Panc1 (cell line): Measurements from ENCODE around the gene VWF. TPM values are rescaled to one million over a fixed set of nuclear protein-coding genes. Genes with fewer than 3 reads are reported as not detected.

ENCODE experiments used
- ATAC-seq: fragments of 200-7000 bp; cut with Tn5 transposase; 2 replicates; pipeline ENCODE4 v1.9.1; 2020; ENCODE audit warnings: mild to moderate bottlenecking, moderate library complexity
- BruUV-seq: library from RNA; stranded (reverse); fragments of 400-500 nt; replicated peaks from 2 replicates; lab custom pipeline; 2021; lab: Mats Ljungman, UMichigan
- CTCF ChIA-PET: fragments of 300-600 bp; sonication (Branson Sonifier 250); formaldehyde crosslinking; loops from one replicate; lab custom pipeline; 2022; ENCODE audit warnings: antibody characterized with exemption; lab: Charles Lee
- POLR2A ChIA-PET: fragments of 300-600 bp; sonication (Branson Sonifier 250); formaldehyde crosslinking; loops from one replicate; lab custom pipeline; 2022; ENCODE audit warnings: antibody characterized with exemption; lab: Charles Lee
- DNase-seq: peaks from one replicate; pipeline ENCODE4 v3.0.0-alpha.2; 2010; ENCODE audit warnings: low read depth, low spot score
- H3K27ac ChIP-seq: 2 replicates; pipeline ENCODE4 v1.5.1; 2011; ENCODE audit warnings: mild to moderate bottlenecking, low read length, inconsistent platforms
- H3K27me3 ChIP-seq: fragments of 200-500 bp; sonication (Bioruptor generic); 2 replicates; pipeline ENCODE4 v1.6.0; 2014; ENCODE audit warnings: low read length, inconsistent platforms; ENCODE audit not compliant: control insufficient read depth, insufficient read depth
- H3K36me3 ChIP-seq: fragments of 200-500 bp; sonication (Bioruptor generic); 2 replicates; pipeline ENCODE4 v1.5.1; 2014; ENCODE audit warnings: inconsistent platforms, mild to moderate bottlenecking, low read length, moderate library complexity; ENCODE audit not compliant: control insufficient read depth, insufficient read depth
- H3K4me1 ChIP-seq: 2 replicates; pipeline ENCODE4 v1.5.1; 2011; ENCODE audit warnings: inconsistent platforms, mild to moderate bottlenecking, low read length, moderate library complexity; ENCODE audit not compliant: control insufficient read depth, insufficient read depth
- H3K4me3 ChIP-seq, 2 experiments: 2 replicates each; pipeline ENCODE4 v1.5.1; 2011 to 2012; ENCODE audit warnings: low read depth in 2 of 2, low read length in 2 of 2, mild to moderate bottlenecking in 2 of 2, inconsistent platforms in 1 of 2, moderate library complexity in 1 of 2
- H3K9me3 ChIP-seq: fragments of 200-500 bp; sonication (Bioruptor generic); 2 replicates; pipeline ENCODE4 v1.5.1; 2014; ENCODE audit warnings: low read depth, mild to moderate bottlenecking, inconsistent platforms, low read length, moderate library complexity; ENCODE audit not compliant: control insufficient read depth, insufficient read depth
- CTCF ChIP-seq: fragments of 450-650 bp; IDR thresholded peaks from 2 replicates; pipeline ENCODE4 v1.5.1; 2017; ENCODE audit warnings: mild to moderate bottlenecking
- POLR2AphosphoS5 ChIP-seq: IDR thresholded peaks from 2 replicates; pipeline ENCODE4 v1.6.1; 2012; ENCODE audit warnings: mild to moderate bottlenecking, low read depth, low read length, moderate library complexity
- SIN3A ChIP-seq: IDR thresholded peaks from 2 replicates; pipeline ENCODE4 v1.6.1; 2012; ENCODE audit warnings: low read depth, mild to moderate bottlenecking, low read length, moderate library complexity, borderline replicate concordance; ENCODE audit not compliant: insufficient read depth
- TCF7L2 ChIP-seq: IDR thresholded peaks from 2 replicates; pipeline ENCODE4 v1.6.1; 2011; ENCODE audit warnings: mild to moderate bottlenecking, low read depth, low read length, inconsistent platforms
- in situ Hi-C: cut with HindIII; loops from 2 replicates; pipeline ENCODE4 v1.10.0; 2016; ENCODE audit warnings: low sequenced_read_pairs, low pct_unique_long_range_greater_than_20kb
- intact Hi-C: fragments of 100-400 bp; cut with micrococcal nuclease; formaldehyde crosslinking; loops from one replicate; pipeline ENCODE4 v1.10.0; 2022; ENCODE audit not compliant: unreplicated experiment
- total RNA-seq: library from RNA; stranded (reverse); gene quantifications from one replicate; pipeline ENCODE4 v1.2.1, GENCODE V29; 2021; ENCODE audit not compliant: unreplicated experiment
- TF ChIP-seq, protein P1 (sequence below), 2 experiments: IDR thresholded peaks; 2 replicates each; pipeline ENCODE4 v1.6.1; 2011 to 2012; ENCODE audit warnings: low read depth in 2 of 2, control low read depth in 1 of 2, low read length in 1 of 2, mild to moderate bottlenecking in 1 of 2, moderate library complexity in 1 of 2; ENCODE audit not compliant: insufficient read depth in 1 of 2

The VWF gene
- total RNA-seq, 1 experiment from 2014 or later = 0.31 TPM

- TF ChIP-seq POLR2AphosphoS5 (no peak), SIN3A (no peak), TCF7L2 (no peak), CTCF (no peak)
- TF ChIP-seq, protein P1, sequence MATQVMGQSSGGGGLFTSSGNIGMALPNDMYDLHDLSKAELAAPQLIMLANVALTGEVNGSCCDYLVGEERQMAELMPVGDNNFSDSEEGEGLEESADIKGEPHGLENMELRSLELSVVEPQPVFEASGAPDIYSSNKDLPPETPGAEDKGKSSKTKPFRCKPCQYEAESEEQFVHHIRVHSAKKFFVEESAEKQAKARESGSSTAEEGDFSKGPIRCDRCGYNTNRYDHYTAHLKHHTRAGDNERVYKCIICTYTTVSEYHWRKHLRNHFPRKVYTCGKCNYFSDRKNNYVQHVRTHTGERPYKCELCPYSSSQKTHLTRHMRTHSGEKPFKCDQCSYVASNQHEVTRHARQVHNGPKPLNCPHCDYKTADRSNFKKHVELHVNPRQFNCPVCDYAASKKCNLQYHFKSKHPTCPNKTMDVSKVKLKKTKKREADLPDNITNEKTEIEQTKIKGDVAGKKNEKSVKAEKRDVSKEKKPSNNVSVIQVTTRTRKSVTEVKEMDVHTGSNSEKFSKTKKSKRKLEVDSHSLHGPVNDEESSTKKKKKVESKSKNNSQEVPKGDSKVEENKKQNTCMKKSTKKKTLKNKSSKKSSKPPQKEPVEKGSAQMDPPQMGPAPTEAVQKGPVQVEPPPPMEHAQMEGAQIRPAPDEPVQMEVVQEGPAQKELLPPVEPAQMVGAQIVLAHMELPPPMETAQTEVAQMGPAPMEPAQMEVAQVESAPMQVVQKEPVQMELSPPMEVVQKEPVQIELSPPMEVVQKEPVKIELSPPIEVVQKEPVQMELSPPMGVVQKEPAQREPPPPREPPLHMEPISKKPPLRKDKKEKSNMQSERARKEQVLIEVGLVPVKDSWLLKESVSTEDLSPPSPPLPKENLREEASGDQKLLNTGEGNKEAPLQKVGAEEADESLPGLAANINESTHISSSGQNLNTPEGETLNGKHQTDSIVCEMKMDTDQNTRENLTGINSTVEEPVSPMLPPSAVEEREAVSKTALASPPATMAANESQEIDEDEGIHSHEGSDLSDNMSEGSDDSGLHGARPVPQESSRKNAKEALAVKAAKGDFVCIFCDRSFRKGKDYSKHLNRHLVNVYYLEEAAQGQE (IDR thresholded peaks at IDR 0.05; ENCODE audit: insufficient read depth in 1 of 2, low read depth in 2 of 2, low read length in 1 of 2) = no peak
- intact Hi-C loops (no loop called here), in situ Hi-C loops (no loop called here)
- ATAC-seq (no peak), DNase-seq (no peak)
- BruUV-seq = no TSS peak
- Histone ChIP-seq H3K27me3 (no peaks in the 10 kb centered on the region), H3K4me1 (no peaks in the 10 kb centered on the region), H3K27ac (no peak overlapping the region), H3K9me3 (no peaks in the 10 kb centered on the region), H3K36me3 (no peaks in the 10 kb centered on the region), H3K4me3 (no peak overlapping the region)
- ChIA-PET POLR2A (no interaction called here), CTCF (no interaction called here)
Observed at GRCh38 chr12:6047249-6048237, 76.9 kb downstream of the VWF start.

GRCh38 chr12:6046511-6047180, 77.8 kb downstream of the VWF start:
- POLR2A ChIA-PET = no interaction called here
- intact Hi-C loops = no loop called here

More at GRCh38 chr12:6046511-6047180, 77.8 kb downstream of the VWF start:
- no peak for ATAC-seq
- Histone ChIP-seq H3K9me3 (no peaks in the 10 kb centered on the region), H3K27me3 (no peaks in the 10 kb centered on the region), H3K4me1 (no peaks in the 10 kb centered on the region), H3K27ac (no peak overlapping the region), H3K4me3 (no peak overlapping the region), H3K36me3 (no peaks in the 10 kb centered on the region)
- no TSS peak for BruUV-seq
- CTCF ChIA-PET = interaction anchor here (0.6 kb wide), 1 partner anchor 151 kb away, joined by 3 read pairs; no protein-coding TSS in a partner anchor
- TF ChIP-seq, protein P1 (IDR thresholded peaks at IDR 0.05; ENCODE audit: insufficient read depth in 1 of 2, low read depth in 2 of 2, low read length in 1 of 2) = no peak
- no peak for TF ChIP-seq SIN3A
- no peak for TF ChIP-seq CTCF
- no peak for TF ChIP-seq TCF7L2
- no peak for TF ChIP-seq POLR2AphosphoS5
- in situ Hi-C loops = no loop called here
- no peak for DNase-seq
